CD4-positive, alpha-beta T cell treated with Interleukin-12 subunit alpha and Interleukin-12 subunit beta, for 1 hour (primary cell): ENCODE results near the gene DLGAP4.
A peak's percentile ranks its signal among the peaks of the same experiment; 100 is the strongest.

ENCODE experiments used
- DNase-seq: peaks from one replicate; pipeline ENCODE4 v3.0.0-alpha.2; 2020

DLGAP4 gene

DNA sequence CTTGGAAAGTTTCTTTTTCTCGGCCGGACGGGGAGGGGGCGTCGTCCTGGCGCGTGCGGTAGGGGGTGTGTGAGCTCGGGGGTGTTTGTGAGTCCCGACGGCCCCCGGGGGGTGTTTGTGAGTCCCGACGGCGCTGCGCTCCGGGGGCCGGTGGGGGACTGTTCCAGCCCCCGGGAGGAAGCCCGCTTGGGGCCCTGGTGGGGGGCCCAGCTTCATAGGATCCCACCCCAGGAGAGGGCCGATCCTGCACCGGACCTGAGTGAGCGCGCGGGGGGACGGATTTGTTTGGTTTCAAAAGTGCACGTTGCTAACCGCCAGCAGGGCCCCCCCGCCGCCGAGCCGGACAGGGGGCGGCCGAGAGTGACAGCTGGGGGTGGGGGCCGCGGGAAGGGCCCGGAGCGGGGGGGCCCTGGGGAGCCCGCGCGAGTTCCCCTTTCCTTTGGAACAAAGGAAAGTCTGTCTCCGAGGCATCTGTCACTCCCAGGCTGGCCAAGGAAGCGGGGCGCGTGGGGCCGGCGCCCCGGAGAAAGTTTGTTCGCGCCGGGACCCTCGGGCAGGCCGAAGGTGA lies 267.7 kb downstream of the DLGAP4 start:
- peak; percentile 49 for DNase-seq

DNA sequence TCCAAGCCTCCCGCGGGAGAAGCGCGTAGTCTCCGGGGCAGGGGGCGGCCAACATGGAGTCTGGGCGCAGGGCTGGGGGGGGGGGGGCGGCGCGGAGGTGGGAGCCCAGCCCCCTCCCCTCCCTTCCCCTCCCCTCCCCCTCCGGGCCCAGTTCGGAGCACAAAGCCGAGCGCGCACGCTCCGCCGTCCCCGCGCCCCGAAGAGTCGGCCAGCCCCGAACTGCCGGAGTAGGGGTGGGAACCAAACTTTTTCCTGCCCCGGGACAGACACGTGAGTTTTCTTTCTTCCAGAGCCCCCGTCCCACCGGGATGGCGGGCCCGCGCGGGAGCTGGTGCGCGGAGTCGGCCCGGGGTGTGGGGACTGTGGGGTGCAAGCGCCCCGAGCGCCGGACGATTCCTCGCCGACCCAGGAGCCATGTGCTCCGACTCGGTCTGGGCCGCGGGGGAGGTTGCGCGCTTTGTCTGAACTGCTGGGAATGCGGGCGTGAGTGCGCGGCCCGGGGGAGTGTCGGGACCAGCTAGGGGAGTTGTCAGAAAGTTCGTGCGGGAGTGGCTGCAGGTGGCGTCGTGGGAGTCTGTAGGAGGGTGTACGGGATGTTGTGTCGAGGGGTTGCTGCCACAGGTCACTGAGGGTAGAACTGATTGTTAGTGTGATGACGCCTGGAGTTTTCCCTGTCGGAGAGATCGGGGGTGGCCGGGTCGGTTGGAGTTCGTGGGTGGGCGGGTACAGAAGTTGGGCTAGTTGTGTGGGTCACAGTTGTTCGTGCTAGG lies 268.4 kb downstream of the DLGAP4 start:
- DNase-seq = peak; percentile 58

GRCh38 chr20:36576081-36576445 lies 269.9 kb downstream of the DLGAP4 start:
- DNase-seq = no peak
